T-helper 1 cell (primary cell): ENCODE measurements around the gene CCDC93.

Source experiments
- DNase-seq, 5 donors: peaks; one replicate each; pipeline ENCODE4 v3.0.0-alpha.2; 2012 to 2020

The CCDC93 gene

DNA sequence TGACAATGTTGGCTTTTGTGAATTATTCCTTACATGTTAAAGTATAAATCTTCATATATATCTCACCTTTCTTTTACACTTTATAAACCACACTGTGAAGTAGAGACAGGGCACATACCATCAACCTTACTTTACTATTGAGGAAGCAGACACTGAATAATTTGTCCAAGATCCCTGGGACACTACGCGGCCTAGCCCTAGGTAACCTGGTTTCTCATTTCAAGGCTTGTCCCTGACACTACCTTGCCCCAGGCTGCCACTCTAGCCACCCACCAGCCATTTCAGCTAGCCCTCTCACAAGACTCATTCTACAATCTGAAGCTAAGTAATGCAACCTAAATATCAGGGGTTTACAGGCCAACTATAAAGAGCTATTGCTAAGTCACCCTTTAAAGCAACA lies 26.7 kb downstream of the CCDC93 start:
- DNase-seq: no peak

DNA sequence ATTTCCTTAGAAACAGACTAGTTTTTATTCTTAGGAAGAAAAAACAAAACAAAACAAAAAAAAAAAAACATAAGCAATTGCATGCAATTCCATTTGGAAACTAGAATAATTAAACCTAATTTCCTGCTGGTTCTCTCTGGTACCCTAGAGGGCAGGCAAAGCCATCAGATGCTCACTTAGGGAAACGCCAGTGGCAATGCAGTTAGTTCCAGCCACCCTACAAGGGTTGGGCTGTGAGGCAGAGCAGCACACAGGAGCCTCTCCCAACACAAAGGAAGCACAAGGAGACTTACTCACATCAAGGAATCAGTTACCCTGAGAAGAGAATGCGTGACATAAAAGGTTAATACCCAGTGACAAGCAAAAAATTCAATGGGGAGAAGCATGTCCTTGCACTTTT lies 28.8 kb downstream of the CCDC93 start:
- DNase-seq: no peak

DNA sequence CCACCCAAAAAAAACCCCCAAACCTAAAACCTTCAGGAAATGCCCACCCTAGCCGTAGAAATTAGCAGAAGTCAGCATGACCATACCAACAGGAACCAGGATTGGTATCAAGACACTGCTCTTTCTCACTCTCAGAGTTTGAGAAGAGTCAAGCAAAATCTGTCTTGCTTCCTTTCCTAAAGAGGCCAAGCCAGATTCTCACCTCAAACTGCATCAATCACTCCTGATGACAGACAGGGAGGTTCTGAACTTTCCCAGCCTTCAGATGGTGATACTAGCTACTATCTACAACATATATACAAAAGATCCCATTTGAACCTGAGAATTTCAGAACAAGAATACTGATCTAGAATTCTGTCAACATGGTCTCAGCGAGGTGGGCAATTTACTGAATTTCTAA lies 29.7 kb downstream of the CCDC93 start:
- no peak for DNase-seq

DNA sequence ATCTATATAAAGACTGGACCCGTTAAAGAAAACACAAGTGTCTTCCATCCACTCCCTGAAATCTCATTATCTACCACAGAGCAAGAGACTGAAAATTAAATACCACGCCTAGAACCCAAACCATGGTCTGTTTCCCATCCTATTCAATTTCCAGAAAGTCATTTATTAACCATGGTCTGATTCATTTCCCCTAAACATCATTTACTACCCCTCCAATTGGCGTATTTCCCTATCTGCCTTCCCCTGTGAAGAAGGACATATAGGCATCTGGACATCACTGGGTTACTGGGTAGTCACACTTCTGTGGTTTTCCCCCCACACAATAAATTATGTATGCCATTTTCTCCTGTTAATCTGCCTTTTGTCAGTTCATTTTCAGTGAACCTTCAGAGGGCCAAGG lies 30.8 kb downstream of the CCDC93 start:
- no peak for DNase-seq

DNA sequence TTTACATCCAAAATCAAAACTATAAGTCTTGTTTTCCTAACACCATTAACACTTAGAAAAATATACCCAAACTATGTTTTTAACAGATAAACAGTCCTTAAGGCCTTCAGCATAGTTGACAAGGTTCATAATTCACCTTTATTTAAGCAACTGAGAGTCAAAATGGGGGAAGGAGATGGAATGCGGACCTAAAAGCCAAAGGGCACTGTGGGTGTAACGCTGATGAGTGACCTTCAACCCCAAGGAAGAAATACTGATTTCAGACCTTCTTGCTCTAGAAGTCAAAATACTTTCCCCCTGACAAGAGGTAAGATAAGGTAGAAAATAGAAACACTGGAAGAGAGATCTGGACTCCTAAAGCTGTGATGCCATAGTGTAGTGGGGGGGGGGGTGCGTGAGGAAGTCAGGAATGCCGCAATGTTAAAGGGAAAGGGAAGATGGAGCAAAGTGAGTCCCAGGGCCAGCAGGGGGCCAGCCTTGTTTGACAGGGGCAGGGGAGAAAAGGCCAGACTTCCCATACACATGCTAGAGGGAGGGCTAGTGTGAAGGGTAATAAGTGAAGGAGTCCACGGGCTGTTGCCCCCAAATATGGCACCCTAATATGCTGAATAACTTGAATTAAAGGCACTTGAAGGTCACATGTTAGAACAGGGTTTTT lies 31.4 kb downstream of the CCDC93 start:
- no peak for DNase-seq

DNA sequence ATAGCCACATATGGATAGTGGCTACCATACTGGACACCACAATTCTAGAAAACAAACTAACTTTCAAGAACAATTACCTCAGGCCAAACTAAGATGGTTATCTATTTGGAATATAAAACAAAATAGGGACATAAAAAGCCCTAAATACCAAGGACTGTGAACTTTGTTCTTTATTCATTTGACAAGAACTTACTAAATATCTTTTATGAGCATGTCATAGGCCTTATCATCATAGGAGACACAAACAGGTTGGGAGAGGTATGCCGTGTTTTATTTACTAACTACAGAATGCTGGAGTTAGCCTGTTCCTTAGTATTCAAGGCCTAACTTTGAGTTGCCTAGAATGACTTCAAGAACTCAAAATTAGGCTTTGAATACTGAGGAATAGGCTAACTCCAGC lies 32.1 kb downstream of the CCDC93 start:
- no peak for DNase-seq

DNA sequence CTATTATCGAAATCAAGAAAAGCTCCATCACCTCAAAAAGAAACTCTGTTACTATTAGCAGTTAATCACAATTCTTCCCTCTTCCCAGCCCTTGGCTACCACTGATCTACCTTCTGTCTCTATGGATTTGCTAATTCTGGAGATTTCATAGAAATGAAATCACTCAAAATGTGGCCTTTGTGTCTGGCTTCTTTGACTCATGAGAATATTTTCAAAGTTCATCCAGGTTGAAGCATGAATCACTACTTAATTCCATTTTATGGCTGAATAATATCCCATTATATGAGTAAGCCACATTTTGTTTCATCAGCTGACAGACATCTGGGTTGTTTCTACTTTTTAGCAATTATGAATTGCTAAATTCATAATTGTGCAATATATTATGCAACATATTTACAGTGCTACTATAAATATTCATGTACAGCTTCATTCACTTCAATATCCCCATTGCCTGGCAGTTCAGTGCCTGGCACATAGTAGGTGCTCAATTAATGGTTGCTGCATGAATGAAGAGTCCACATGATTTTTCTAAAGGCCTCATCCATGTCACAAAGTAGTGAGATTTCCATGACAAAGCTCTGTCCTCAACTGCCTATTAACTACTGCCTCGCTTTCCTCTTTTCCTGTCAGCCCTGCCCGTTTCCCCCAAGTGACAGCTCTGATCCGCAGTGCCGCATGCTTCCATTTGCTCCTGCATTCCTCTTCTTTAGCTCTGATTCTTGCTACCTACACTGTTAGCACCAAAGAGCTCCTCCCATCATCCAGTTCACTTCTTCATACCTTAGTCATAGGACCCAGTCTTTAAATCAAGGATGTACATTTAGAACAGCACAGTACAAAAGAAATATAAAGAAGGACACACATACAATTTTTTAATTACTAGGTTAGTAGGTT lies 32.8 kb downstream of the CCDC93 start:
- DNase-seq: no peak

DNA sequence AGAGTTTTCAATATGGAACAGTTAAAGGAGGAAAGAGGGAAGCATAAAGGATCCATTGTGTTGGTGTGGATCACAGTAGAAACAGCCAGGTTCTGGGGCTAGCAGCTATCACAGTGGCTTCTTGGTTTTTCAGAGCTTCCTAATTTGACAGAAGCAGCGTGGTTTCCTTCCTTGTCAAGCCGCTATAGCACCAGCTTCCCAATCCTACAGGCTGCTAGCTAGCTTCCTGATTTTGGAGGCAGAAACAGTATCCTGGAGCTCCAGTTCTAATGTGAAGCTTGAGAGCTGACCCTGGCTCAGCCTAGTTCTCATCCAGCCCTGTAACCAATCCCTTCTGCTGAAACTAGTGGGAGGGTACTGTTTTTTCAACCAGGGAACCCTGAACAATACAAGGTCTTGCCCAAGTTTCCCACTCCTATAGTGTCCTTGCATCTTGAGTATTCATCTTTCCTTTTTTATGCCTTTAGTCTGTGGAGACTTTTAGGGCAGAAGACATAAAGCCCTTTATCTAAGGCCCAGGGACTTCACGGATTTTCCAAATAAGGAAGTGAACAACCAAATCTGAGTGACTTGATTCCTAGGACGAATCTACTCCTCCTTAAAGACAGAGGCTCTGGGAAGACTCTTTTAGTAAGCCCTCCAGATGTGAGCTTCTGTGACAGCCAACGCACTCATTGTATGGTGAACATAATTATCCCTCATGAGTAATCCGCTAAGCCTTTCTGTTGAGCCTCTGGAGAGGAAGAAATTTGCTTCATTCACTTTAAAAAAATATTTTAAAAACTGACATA lies 33.8 kb downstream of the CCDC93 start:
- no peak for DNase-seq

DNA sequence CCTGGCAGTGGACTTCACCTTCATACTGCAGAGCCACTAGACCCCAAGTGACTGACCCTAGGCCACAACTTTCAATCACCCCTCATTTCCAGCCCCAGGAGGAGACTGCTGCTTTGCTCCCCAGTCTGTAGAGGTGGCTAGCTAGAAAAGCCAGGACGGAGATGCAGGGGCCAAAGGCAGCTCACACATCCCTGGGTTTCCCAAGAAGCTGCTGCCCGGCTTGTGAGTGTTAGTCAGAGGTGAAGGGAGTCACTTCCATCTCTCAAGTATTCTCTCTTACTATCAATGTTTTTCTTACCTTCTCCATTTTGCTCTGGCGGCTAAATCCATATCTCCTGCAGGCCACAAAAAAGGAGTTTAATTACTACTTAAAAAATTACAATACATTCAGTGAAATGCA lies 36.2 kb downstream of the CCDC93 start:
- no peak for DNase-seq

DNA sequence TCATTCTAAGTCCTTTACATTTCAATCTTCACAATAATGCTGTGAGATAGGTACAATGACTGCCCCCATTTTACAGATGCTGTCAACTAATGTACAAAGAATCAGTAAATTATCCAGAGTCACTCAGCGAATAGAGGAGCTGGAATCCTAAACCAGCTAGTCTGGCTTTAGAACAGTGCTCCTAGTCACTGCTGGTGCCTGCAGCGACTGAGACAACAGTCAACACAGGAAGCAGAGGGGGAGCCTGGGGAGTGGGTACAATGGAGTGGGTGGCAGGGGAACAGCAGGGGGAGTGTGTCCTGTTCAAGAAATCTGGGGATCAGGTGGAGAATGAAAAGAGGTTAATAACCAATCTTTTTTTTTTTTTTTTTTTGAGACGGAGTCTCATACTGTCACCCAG lies 37.3 kb downstream of the CCDC93 start:
- DNase-seq: no peak

DNA sequence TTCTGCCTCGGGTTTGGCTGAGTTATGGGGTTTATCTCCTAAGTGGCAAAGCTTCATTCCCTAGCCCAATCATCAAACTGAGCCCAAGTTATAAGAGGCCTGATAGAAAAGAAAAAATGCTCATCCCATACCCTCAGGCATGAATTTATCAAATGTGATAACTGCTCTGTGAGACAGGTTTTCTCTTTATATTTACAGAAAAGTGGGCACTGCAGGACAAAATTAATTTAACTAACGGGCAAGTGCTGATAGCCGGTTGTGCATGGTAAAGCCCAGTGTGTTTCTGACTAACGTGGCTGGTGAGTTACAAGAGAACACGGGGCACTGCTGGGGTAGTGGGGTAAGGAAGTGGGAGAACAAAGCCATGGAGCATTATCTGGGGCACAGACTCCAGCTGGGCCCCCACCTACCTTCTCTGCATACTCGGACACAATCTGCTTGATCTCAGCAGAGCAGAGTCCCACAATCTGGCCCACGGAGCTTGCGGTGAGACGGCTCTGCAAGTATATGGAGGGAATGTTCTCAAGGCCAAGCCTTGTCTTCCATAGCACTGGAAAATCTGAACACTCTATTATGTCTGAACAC lies 40.3 kb downstream of the CCDC93 start:
- no peak for DNase-seq

DNA sequence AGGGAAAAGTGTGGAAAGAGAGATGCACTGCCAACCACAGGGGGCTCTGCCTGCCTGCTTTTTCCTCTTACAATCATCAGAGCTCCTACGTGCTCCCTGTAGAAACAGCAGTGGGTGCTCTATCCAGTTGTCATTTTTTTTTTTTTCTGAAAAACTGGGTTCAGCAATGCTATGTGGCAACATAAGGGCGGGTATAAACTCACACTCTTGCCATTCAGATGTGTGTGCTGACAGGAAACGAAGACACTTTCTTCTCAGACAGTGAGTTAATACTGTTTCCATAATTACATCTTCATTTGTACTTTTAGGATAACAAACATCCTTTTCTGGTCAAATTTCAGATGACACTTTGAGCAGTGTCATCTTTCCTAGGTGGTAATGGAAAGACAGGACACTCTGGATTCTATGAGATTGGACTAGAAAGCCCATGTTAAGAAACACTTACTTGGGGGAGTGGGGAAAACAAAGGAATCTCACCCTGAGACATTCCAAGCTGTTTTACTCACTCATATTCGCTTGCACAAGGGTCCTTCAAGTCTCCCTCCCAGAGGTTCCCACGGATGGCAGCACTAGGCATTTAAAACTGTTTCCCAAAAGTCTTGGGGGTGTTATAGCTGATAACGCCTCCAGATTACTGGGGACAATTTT lies 41.3 kb downstream of the CCDC93 start:
- DNase-seq: no peak

DNA sequence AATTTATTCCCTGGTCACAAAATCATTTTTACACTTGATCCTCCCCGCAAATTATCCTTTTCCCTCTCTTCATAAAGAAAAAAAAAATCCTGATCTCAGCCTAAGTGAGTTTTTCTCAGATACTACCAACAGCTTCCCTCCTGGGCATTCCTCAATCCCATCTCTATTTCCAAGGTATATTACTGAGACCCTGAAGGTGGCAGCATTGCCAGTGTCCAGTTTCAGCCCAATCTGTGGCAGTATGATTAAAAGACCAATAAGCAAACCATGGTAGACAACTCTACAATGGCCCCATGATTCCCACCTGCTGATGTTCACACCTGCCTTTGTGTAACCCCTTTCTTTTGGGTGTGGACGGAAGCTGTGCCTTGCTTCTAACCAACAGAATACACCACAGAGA lies 45.1 kb downstream of the CCDC93 start:
- DNase-seq: no peak

DNA sequence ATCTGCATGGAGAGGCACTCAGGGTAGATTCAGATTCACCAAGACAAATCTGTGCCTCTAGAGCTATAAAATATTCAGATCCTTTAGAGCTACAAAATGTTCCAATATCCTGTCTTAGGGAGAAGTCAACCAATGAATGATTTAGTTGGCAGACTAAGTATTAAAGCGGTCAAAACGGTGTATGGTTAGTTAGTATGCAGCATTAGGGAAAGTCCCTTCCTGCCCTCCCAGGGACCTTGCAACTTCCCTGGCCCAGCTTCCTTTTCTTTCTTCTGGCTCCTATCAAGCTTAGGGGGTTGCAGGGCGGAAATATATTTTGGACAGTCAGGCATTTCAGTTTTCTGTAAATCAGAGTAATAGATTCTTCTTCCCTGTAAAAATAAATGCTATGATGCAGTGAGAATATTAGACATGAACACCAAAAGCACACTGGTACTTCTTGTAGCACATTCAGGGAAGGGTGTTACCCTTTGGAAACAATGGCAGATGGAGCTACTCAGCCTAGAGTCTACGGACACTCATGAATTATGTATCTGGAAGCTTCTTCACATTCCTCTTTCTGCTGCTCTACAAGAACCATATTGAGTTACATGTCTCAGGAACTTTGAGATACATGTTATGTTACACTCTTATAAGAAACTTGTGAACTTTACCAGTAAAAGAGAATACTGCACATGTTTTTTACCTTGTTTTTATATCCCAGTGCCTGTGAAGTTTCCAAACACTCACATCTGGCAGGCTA lies 45.7 kb downstream of the CCDC93 start:
- DNase-seq: no peak

DNA sequence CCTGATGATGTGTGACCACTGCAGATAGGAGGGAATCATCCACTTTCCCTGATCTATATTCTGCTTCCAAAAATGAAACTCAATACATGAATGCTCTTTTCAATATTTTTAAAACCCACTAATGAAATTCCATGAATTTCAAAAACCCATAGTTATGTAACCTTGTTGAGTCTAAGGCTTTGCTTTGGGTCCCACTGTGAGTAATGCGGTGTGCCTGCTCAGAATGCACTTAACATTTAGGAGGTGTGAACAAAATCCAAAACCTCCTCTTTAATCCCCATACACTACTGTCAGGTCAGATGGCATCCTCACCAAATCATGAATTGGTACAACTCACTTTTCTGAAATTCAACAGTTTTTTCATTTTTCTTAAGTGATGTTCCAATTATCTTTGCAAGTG lies 50.4 kb downstream of the CCDC93 start:
- no peak for DNase-seq

DNA sequence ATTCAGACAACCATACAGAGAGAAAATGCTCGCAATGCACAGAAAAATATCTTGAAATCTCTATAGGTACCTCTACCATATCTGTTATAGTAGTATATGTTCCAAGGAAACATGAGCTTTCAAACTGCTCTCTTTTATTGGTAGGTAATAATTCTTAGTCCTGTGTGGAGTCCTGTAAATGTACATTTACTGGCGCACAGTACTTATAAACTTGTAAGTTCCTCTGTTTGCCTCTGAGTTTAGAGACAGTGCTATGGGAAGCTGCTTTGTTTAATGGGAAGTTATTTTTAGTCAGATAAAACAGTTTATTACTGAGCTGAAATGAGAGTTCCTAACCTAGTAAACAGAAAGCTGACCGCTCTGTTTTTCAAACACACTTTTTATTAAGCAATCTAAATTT lies 52.7 kb downstream of the CCDC93 start:
- no peak for DNase-seq

DNA sequence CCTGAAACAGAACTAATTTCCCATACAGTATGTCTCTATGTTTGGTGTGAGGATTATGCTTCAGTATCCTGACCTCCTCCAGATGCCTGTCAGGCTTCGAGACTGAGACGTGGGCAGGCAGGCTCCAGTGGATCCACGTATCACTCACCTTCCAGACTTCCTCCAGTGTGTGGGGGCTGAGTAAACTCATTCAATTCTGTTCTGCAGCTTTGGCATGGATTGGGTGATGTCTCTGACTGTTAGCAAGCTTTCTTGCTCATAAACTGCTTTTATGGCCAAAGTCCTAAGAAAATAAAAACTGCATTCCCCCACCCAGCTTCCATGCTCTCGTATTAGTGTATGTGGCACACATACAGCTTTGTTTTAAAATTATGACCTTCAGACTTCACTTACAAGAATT lies 53.6 kb downstream of the CCDC93 start:
- DNase-seq: no peak

DNA sequence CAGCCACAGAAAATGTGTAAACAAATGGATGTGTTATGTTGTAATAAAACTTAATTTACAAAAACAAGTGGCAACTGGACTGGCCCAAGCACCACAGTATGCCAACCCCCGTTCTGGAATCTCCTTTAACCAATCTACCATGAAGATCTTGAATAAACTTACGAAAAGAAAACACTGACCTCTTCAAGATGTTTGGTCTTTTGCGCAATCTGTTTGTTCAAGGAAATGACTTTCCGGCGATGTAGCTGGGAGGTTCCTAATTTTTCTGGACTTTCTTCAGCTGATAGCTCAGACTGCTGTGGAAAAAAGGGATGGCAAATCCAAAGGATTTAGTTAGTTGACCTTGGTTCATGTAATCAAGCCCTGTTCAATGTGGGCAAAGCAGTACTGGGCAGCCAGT lies 55.7 kb downstream of the CCDC93 start:
- no peak for DNase-seq

DNA sequence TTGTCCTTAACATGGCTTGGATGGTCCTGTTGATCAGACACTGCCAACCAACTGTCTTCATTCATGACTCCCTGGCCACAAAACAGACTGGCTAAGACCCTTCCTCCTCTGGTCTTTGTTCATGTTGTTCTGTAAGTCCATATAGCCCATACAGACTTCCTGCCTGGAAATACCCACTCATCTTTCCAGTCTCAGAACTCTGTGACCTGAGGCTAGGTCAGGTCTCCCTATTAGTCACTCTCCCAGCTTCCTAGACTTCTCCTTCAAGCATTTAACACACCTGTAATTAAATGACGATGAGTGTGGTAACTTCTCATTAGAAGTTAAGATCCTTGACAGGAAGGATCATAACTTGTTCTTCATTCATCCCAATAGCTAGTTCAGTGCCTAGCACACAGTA lies 56.3 kb downstream of the CCDC93 start:
- no peak for DNase-seq

DNA sequence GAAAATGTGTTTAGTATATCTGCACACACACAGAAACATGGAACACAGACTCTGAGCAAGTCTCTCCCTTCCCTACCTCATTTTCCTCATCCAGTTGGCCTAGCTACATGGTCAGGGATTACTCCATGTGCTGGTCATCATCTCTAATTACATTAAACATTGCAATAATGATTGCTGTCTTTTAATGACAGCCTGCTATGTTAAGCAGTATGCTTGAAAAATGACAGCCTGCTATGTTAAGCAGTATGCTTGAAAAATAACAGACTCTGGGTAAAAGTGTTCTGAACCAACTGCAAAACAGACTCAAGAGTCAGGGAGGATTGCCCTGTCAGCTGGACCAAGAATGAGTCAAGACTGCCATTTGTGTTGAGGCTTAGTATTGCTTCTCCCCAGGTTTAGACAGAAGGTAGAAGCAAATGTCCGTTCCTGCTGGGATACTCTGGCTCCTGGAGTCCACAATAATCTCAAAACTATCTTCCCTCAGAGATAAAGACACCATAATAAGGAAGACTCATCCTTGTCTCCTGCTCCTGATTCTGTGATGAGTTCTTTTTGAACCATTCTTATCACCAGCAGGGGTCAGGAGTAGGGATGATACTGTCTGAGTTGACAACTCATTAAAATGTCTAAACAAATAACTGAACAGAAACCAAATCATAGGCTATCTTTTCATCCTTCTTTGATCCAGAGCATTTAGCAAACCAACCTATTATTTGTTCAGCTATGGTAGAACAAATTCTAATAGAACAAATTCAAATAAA lies 57.7 kb downstream of the CCDC93 start:
- DNase-seq: no peak

DNA sequence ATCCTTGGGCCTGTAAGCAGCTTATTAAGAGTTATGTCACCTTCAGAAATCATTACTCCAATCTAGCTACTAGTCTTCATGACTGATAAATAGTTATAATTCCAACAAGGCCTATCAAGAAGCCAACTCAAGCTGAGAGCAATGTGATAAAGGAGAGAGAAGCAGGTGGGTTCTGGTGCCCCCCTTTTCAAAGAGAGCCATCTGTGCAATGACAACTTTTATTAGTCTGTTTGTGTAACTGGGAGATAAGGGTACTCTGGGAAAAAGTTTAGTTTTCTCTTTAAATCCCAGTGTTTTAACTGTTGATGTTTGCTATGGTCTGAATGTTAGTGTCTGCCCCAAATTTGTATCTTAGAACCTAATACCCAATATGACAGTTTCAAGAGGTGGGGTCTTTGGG lies 60.6 kb downstream of the CCDC93 start:
- DNase-seq: no peak
